GM21515 (cell line): ENCODE results near the gene USP17L25.
"Not testable (repeated sequence)": the region's sequence is repeated elsewhere in the genome, so short reads cannot be mapped to it uniquely, and the experiment has no call there.

ENCODE experiments used
- ATAC-seq: cut with Tn5 transposase; IDR thresholded peaks from one replicate; pipeline ENCODE4 v1.9.1; 2021; ENCODE audit not compliant: unreplicated experiment

The USP17L25 gene, protein sequence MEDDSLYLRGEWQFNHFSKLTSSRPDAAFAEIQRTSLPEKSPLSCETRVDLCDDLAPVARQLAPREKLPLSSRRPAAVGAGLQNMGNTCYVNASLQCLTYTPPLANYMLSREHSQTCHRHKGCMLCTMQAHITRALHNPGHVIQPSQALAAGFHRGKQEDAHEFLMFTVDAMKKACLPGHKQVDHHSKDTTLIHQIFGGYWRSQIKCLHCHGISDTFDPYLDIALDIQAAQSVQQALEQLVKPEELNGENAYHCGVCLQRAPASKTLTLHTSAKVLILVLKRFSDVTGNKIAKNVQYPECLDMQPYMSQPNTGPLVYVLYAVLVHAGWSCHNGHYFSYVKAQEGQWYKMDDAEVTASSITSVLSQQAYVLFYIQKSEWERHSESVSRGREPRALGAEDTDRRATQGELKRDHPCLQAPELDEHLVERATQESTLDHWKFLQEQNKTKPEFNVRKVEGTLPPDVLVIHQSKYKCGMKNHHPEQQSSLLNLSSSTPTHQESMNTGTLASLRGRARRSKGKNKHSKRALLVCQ

DNA sequence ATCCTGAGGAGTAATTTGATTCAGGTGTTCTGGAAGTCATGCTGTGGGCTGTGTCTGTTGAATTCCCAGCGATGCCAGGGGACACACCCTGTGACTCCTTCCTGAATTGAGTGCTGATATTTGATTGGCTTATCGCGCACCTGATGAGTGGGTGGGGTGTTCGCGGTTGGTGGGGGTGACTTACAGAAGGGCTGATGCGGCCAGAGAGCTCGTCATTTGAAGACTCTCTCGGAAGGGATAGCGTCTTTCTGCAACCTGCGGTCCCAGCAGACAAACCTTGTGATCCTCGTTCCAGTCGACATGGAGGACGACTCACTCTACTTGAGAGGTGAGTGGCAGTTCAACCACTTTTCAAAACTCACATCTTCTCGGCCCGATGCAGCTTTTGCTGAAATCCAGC lies at the start of gene USP17L25:
Gene USP17L25, plus strand, starts transcription at position 301 of the 400 bp plus-strand sequence. Its CDS starts 0 bp downstream, at position 301.
- ATAC-seq, result not testable (repeated sequence)

- ATAC-seq, result not testable (repeated sequence)
Measured at GRCh38 chr4:9324191-9324590, 5.5 kb upstream of the USP17L25 start.

- not testable (repeated sequence) for ATAC-seq
Measured at GRCh38 chr4:9324865-9325264, 4.8 kb upstream of the USP17L25 start, which contains the start of gene USP17L24. TSS of gene USP17L24 (plus strand) at chr4:9325165. CDS start at chr4:9325165, 0 bp downstream.

DNA sequence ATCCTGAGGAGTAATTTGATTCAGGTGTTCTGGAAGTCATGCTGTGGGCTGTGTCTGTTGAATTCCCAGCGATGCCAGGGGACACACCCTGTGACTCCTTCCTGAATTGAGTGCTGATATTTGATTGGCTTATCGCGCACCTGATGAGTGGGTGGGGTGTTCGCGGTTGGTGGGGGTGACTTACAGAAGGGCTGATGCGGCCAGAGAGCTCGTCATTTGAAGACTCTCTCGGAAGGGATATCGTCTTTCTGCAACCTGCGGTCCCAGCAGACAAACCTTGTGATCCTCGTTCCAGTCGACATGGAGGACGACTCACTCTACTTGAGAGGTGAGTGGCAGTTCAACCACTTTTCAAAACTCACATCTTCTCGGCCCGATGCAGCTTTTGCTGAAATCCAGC lies 4.6 kb downstream of the USP17L25 start, which contains the start of gene USP17L26:
Gene USP17L26, plus strand, starts transcription at position 301 of the 400 bp plus-strand sequence. Its CDS starts 0 bp downstream, at position 301.
- not testable (repeated sequence) for ATAC-seq

DNA sequence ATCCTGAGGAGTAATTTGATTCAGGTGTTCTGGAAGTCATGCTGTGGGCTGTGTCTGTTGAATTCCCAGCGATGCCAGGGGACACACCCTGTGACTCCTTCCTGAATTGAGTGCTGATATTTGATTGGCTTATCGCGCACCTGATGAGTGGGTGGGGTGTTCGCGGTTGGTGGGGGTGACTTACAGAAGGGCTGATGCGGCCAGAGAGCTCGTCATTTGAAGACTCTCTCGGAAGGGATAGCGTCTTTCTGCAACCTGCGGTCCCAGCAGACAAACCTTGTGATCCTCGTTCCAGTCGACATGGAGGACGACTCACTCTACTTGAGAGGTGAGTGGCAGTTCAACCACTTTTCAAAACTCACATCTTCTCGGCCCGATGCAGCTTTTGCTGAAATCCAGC lies 9.4 kb downstream of the USP17L25 start, which contains the start of gene USP17L5:
Gene USP17L5, plus strand, starts transcription at position 301 of the 400 bp plus-strand sequence. Its CDS starts 0 bp downstream, at position 301.
- ATAC-seq, result not testable (repeated sequence)

DNA sequence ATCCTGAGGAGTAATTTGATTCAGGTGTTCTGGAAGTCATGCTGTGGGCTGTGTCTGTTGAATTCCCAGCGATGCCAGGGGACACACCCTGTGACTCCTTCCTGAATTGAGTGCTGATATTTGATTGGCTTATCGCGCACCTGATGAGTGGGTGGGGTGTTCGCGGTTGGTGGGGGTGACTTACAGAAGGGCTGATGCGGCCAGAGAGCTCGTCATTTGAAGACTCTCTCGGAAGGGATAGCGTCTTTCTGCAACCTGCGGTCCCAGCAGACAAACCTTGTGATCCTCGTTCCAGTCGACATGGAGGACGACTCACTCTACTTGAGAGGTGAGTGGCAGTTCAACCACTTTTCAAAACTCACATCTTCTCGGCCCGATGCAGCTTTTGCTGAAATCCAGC lies 14.1 kb downstream of the USP17L25 start, which contains the start of gene USP17L27:
Gene USP17L27, plus strand, starts transcription at position 301 of the 400 bp plus-strand sequence. Its CDS starts 0 bp downstream, at position 301.
- not testable (repeated sequence) for ATAC-seq

GRCh38 chr4:9348593-9348992 lies 18.9 kb downstream of the USP17L25 start, which contains the start of gene USP17L28:
TSS of gene USP17L28 (plus strand) at chr4:9348893. CDS start at chr4:9348893, 0 bp downstream.
- not testable (repeated sequence) for ATAC-seq

- not testable (repeated sequence) for ATAC-seq
Measured at GRCh38 chr4:9350866-9351265, 21.2 kb downstream of the USP17L25 start.

GRCh38 chr4:9353338-9353737 lies 23.6 kb downstream of the USP17L25 start, which contains the start of gene USP17L29:
TSS of gene USP17L29 (plus strand) at chr4:9353638. CDS start at chr4:9353638, 0 bp downstream.
- ATAC-seq, result not testable (repeated sequence)

DNA sequence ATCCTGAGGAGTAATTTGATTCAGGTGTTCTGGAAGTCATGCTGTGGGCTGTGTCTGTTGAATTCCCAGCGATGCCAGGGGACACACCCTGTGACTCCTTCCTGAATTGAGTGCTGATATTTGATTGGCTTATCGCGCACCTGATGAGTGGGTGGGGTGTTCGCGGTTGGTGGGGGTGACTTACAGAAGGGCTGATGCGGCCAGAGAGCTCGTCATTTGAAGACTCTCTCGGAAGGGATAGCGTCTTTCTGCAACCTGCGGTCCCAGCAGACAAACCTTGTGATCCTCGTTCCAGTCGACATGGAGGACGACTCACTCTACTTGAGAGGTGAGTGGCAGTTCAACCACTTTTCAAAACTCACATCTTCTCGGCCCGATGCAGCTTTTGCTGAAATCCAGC lies 33.1 kb downstream of the USP17L25 start, which contains the start of gene USP17L30:
Gene USP17L30, plus strand, starts transcription at position 301 of the 400 bp plus-strand sequence. Its CDS starts 0 bp downstream, at position 301.
- ATAC-seq, result not testable (repeated sequence)

DNA sequence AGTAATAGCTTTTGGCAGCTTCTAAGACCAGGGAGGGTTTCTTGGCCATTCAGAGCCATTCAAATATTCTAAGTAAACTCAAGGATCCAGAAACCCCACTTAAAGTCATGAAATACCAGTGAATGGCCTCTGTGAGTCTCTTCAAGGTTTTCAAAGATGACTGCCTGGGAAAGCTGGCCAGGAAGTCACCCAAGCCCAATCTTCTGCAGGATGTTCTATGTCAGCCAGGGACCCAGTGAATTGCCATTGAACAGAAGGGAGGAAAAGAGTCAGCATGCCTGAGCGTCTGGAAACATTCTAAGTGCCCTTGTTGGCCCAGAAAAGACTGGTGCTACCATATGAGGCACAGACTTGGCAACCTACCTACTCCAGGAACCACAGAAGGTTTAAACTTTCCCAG lies 50.2 kb downstream of the USP17L25 start:
- not testable (repeated sequence) for ATAC-seq
